AG04449 (cell line): ENCODE data around the gene DDX25.
A peak's percentile ranks its signal among the peaks of the same experiment; 100 is the strongest.

ENCODE experiments used
- CTCF ChIA-PET: fragments of 350-600 bp; formaldehyde crosslinking; extraction: SDS; loops from one replicate; lab custom pipeline; 2021; ENCODE audit warnings: antibody characterized with exemption; lab: Yijun Ruan, JAX
- POLR2A ChIA-PET: fragments of 400-600, 350-600 bp; formaldehyde crosslinking; extraction: SDS; loops from one replicate; lab custom pipeline; 2020; ENCODE audit warnings: antibody characterized with exemption, inconsistent platforms; lab: Yijun Ruan, JAX
- DNase-seq: peaks from one replicate; pipeline ENCODE4 v3.0.0-alpha.2; 2010; ENCODE audit warnings: low read depth, low spot score
- H3K4me3 ChIP-seq: 2 replicates; pipeline ENCODE4 v1.5.1; 2011; ENCODE audit warnings: low read depth, mild to moderate bottlenecking, control low read depth, low read length
- TF ChIP-seq, protein P1 (sequence below): IDR thresholded peaks from one replicate; pipeline ENCODE4 v1.5.1; 2011; ENCODE audit warnings: mild to moderate bottlenecking, moderate library complexity, low read length, control low read depth, inconsistent platforms; ENCODE audit not compliant: insufficient read depth; ENCODE audit errors: missing control alignments

DDX25 gene

DNA sequence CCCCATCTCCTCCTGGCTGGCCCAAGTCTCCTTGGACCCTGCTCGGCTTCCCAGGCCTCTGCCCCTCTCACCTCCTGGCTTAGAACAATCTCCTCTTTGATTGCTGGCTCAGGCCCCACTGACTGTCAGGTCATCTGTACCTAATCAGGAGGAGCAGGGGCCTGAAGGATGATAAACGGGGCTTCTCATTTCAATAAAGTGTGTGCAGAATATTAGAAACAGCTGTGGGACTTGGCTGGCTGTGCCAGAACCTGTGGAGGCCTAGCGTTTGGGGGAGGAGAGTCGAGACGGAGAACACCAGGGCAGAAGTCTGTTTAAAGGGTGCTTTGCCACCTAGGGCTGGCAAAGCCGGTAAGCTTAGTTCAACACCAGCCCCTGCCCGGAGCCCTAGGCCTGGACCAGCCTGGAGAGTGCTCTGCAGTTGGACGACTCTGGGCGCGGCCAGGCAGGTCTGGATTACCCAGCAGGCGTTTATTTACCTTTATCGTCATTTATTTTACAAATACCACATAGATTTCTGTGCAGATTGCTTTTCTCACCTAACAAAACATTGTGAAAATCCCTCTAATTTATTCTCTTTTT lies 31.4 kb downstream of the DDX25 start:
- H3K4me3 ChIP-seq: no peak overlapping the region
- DNase-seq: no peak
- CTCF ChIA-PET: interaction anchor here (2.0 to 2.7 kb wide), 2 partner anchors 14 to 258 kb away, joined by 8 to 10 read pairs; no protein-coding TSS in a partner anchor
- POLR2A ChIA-PET: no interaction called here
- TF ChIP-seq, protein P1, sequence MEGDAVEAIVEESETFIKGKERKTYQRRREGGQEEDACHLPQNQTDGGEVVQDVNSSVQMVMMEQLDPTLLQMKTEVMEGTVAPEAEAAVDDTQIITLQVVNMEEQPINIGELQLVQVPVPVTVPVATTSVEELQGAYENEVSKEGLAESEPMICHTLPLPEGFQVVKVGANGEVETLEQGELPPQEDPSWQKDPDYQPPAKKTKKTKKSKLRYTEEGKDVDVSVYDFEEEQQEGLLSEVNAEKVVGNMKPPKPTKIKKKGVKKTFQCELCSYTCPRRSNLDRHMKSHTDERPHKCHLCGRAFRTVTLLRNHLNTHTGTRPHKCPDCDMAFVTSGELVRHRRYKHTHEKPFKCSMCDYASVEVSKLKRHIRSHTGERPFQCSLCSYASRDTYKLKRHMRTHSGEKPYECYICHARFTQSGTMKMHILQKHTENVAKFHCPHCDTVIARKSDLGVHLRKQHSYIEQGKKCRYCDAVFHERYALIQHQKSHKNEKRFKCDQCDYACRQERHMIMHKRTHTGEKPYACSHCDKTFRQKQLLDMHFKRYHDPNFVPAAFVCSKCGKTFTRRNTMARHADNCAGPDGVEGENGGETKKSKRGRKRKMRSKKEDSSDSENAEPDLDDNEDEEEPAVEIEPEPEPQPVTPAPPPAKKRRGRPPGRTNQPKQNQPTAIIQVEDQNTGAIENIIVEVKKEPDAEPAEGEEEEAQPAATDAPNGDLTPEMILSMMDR: no peak

DNA sequence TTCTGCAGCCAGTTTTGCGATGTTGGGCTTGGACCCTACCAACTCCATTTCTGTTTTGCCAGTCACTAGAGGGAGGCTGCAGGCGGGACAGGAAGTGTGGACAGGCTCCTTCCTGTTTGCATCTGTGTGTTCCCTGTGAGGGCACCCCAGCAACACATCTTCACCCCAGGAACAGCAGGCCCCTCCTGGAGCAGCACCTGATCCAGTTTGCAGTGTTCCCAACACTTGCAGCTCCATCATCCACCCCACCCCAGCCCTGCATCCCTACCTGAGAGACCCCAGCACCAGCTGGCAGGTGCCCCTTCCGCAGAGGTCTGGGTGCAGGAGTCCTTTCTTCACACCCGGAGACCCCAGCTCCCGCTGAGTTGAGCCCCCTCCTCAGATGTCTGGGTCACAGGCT lies 34.1 kb downstream of the DDX25 start:
- CTCF ChIA-PET: interaction anchor here (0.7 to 8.8 kb wide), 4 partner anchors 8 to 256 kb away, joined by 4 to 109 read pairs (median 26); no protein-coding TSS in a partner anchor
- POLR2A ChIA-PET: no interaction called here
- DNase-seq: no peak
- no peak overlapping the region for H3K4me3 ChIP-seq
- TF ChIP-seq, protein P1: no peak

DNA sequence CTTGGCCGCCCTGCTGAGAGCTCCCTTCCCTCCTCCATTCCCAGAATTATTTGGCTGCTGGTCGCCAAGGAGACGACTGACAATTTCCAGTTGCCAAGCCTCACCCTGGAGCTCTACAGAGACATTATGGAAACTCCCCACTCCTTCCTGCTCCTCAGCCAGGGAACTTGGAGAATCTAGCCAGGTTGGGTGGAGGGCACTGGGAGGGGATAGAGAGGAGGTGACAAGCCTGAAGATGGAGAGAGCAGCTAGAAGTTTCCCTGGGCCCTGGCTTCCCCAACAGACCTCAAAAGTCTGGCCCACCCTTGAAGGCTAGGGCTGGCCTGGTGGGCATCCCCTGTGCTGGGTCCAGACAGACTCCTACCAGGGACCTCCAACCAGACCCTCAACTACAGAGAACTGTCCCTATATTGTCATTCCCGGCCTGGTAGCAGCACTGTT lies 34.8 kb downstream of the DDX25 start:
- TF ChIP-seq, protein P1: no peak
- ChIA-PET POLR2A (no interaction called here), CTCF (interaction anchor here (1.7 to 8.8 kb wide), 3 partner anchors 9 to 255 kb away, joined by 4 to 109 read pairs (median 49); no protein-coding TSS in a partner anchor)
- DNase-seq: no peak
- no peak overlapping the region for H3K4me3 ChIP-seq

DNA sequence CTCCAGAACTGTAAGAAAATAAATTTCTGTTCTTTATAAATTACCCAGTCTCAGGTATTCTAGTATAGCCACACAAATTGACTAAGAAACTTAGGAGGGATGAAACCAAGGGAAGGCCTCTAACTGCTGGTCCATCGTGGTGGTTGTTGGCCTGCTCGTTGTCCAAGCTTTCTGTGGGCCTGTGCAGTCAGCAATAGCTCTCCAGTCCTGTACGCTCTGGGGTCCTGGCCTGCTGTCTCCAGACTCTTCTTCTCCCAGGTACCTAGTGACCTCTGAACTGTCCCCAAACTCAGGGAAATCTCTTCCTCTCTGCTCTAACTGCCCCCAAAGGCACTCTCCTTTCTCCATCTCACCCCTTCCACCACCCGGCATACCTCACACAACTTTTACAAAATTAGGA lies 35.8 kb downstream of the DDX25 start:
- DNase-seq: no peak
- H3K4me3 ChIP-seq: no peak overlapping the region
- CTCF ChIA-PET: interaction anchor here (0.7 to 8.8 kb wide), 7 partner anchors 9 to 376 kb away, joined by 3 to 109 read pairs (median 5); no protein-coding TSS in a partner anchor
- POLR2A ChIA-PET: no interaction called here
- TF ChIP-seq, protein P1: no peak

DNA sequence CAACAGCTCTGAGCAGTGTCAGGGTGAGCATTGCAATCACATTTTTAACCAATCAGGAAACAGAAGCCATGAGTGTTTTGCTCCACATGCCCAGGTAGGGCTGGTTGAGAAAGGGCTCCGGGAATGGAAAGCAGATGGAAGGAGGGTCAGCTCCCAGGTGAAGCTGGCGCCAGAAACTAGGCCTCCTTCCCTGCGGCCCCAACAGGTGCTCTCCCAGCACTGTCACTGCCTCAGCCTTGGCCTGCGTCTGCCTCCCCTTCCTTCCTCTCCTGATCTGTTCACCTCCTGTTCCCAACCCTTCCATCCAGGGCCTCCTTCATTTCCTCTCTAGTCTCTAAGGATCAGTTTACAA lies 36.9 kb downstream of the DDX25 start:
- no peak for DNase-seq
- H3K4me3 ChIP-seq: no peak overlapping the region
- POLR2A ChIA-PET: no interaction called here
- TF ChIP-seq, protein P1: no peak
- CTCF ChIA-PET: interaction anchor here (0.9 to 8.8 kb wide), 7 partner anchors 11 to 253 kb away, joined by 3 to 109 read pairs (median 6); no protein-coding TSS in a partner anchor

DNA sequence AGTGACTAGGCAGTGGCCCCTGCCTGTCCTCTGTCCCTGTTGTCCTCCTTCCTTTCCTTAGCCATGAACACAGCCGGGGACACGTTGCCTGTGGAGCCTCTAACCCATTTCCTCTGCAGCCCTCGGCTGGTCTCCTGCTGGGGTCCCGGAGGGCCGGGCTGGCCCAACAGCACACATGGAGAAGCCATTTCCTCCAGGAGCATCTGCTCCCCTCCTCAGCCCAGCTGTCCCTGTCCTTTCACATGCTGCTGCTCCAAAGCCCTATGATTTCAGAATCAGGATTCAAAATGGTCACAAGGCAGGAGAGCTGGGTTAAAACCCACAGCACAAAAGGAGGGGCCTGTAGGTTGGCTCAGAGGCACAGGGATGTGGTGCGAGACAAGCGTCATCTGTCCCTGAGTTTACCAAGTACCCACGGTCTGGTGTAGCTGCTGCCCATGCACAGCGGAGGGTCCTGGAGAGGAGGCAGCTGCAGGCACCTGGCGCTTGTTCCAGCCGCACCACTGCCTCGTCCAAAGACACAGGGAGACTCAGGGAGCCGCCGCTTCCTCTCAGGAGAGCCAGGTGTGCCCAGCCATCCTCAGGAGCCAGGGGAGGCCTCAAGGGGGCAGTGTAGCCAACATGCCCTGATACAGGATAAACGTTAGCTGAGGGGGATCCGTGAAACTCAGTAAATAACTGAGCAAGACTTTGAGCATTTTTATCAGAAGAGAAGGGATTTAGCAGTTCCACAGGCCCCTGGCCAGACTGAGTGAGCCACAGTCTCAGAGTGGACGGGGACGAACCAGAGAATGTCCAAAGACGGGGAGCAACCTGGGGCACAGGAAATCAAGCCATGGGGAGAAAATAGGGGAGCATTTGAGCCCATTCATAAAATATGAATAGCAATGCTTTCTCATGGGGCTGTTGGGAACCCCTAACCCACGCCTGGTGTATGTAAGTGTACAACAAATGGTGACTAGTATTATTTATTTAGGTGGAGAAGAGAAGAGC lies 37.6 kb downstream of the DDX25 start:
- ChIA-PET CTCF (interaction anchor here (0.8 to 8.8 kb wide), 11 partner anchors 8 to 256 kb away, joined by 3 to 109 read pairs (median 6); no protein-coding TSS in a partner anchor), POLR2A (no interaction called here)
- TF ChIP-seq, protein P1: peak; percentile 77
- no peak for DNase-seq
- no peak overlapping the region for H3K4me3 ChIP-seq
